Measurements from ENCODE around the gene GTPBP2.

- no peak for TF ChIP-seq ERG (CRISPR knock-in tag; IDR thresholded peaks at IDR 0.05)
- TF ChIP-seq CTCF (IDR thresholded peaks at IDR 0.05), result no peak
- TF ChIP-seq SMAD3 (CRISPR knock-in tag; IDR thresholded peaks at IDR 0.05; ENCODE audit: borderline replicate concordance), result no peak
- TF ChIP-seq ZNF671 (CRISPR knock-in tag; IDR thresholded peaks at IDR 0.05), result no peak
- TF ChIP-seq MAX (CRISPR knock-in tag; IDR thresholded peaks at IDR 0.05), result no peak
- no peak for TF ChIP-seq NFYB (CRISPR knock-in tag; conservative IDR thresholded peaks at IDR 0.05; ENCODE audit: low read depth)
- TF ChIP-seq STAT6 (CRISPR knock-in tag; conservative IDR thresholded peaks at IDR 0.05; ENCODE audit: low read depth), result no peak
- no peak for TF ChIP-seq MYBL2 (CRISPR knock-in tag; IDR thresholded peaks at IDR 0.05)
These were observed 43.0 kb upstream of the GTPBP2 start for GRCh38 chr6:43671801-43672690.
